ES-I3 (cell line): Measurements from ENCODE around the gene LIMCH1.

Source experiments
- H3K36me3 ChIP-seq: 2 replicates; pipeline ENCODE4 v1.6.1; 2013; ENCODE audit warnings: mild to moderate bottlenecking, low read length, control low read depth, moderate library complexity; ENCODE audit not compliant: insufficient read depth
- H3K4me1 ChIP-seq: 2 replicates; pipeline ENCODE4 v1.6.1; 2013; ENCODE audit warnings: mild to moderate bottlenecking, control low read depth, low read length; ENCODE audit not compliant: insufficient read depth
- H3K9ac ChIP-seq: 2 replicates; pipeline ENCODE4 v1.6.1; 2013; ENCODE audit warnings: low read depth, mild to moderate bottlenecking, low read length, moderate library complexity
- H3K9me3 ChIP-seq: 2 replicates; pipeline ENCODE4 v1.6.1; 2013; ENCODE audit warnings: mild to moderate bottlenecking, low read length, moderate library complexity; ENCODE audit not compliant: control insufficient read depth, insufficient read depth

The LIMCH1 gene

DNA sequence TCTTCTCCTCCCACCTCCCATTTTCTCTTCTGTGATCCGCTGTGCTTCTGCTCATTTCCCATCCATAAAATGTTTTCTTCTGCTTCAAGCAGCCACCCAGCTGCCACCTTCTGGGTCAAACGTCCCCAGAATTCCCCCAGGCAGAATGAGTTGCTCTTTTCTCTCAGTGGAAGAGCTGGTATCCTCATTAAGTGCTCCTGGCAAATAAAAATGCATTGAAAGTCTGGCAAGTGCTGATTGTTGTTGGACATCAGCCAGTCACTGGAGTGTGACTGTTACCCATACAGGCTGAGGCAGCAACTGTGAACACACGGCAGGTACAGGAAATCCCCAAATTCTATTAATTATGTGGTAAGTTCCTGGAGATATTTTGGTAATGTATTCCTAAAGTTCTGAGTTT lies 52.6 kb downstream of the LIMCH1 start:
- Histone ChIP-seq H3K4me1 (peaks cover 8% of the 10 kb centered on the region; the same call in 1 of the 2 replicates), H3K9ac (no peak overlapping the region), H3K9me3 (no peaks in the 10 kb centered on the region), H3K36me3 (no peaks in the 10 kb centered on the region)

DNA sequence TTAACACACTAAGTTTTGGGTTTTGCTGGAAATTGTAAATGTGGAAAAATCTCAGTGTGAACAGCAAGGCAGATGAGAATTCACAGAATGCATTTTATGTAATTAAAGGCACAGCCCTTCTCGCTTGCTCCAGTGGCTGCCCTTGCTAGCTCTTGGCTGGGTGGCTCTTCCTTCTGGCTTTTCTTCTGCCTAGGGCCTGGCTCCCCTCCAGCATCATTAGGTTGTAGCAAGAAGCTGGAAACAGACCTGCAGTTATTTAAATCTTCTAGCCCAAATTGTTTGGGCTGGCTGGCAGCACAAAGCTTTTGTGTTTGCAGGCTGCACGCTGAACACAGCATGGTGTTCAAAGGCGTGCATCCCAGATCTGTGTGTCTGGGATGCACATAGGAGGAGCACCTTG lies 56.5 kb downstream of the LIMCH1 start:
- no peaks in the 10 kb centered on the region for H3K9me3 ChIP-seq
- H3K36me3 ChIP-seq: no peaks in the 10 kb centered on the region
- no peak overlapping the region for H3K9ac ChIP-seq
- H3K4me1 ChIP-seq: peaks cover 6% of the 10 kb centered on the region

DNA sequence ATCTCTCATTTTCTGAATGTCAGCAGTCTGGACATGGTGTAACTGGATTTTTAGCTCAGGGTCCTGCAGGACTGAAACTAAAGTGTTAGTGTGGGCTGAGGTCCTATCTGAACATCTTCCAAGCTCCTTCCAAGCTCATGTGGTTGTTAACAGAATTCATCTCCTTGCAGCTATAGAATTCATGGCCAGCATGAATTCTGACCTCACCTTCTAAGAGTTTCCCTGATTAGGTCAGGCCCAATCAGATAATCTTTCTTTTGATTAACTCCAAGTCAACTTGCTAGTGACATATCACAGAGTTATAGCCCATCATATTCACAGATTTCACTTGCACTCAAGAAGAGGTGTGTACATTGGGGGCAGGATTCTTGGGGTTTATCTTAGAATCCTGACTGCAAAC lies 59.5 kb downstream of the LIMCH1 start:
- Histone ChIP-seq H3K9me3 (no peaks in the 10 kb centered on the region), H3K9ac (no peak overlapping the region), H3K36me3 (no peaks in the 10 kb centered on the region), H3K4me1 (peaks cover 6% of the 10 kb centered on the region)

DNA sequence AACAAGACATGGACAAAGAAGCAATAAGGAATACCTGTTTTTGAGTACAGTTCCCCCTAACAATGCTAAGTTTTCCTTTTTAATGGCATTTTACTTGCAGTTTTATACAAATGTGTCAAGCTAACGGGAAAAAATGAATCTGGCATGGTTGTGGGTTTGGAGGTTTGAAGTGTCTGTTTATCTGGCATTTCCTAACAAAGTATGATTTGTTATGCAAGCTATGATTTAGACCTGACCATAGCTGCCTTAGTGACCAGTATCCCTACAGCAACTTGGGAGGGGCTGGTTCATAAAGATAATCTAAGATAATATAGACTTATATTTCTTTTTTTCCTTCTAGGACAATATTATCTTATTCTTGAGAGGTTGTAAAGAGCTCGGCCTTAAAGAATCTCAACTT lies 60.6 kb downstream of the LIMCH1 start:
- no peak overlapping the region for H3K9ac ChIP-seq
- peaks cover 6% of the 10 kb centered on the region for H3K4me1 ChIP-seq
- H3K36me3 ChIP-seq: no peaks in the 10 kb centered on the region
- no peaks in the 10 kb centered on the region for H3K9me3 ChIP-seq

DNA sequence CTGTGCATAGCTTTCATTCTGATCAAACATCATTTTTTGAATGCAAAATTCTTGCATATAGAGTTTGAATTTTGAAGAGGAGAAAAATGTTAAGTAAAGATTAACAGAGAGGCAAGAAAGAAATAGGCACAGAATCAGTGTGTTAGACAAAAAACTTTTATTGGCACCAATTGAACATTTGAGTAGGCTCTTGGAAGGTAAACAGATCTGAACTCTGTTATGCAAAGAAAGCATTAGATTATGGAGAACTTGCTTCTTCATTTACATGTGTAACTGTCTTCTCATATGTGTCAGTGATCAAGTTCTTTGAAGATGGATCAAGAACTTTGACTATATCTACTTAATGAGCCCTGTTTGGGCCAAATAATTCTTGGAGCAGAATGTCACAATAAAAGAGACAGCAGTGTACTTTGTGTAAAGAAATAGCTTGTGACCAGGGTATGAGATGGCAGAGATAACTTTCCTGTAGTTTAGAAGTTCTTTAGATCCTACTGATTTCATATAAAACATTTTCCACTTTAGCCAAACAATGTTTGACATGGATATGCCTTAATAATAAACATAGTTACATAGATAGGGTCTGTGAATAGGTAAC lies 61.3 kb downstream of the LIMCH1 start:
- Histone ChIP-seq H3K9me3 (no peaks in the 10 kb centered on the region), H3K4me1 (peaks cover 6% of the 10 kb centered on the region), H3K9ac (no peak overlapping the region), H3K36me3 (no peaks in the 10 kb centered on the region)

DNA sequence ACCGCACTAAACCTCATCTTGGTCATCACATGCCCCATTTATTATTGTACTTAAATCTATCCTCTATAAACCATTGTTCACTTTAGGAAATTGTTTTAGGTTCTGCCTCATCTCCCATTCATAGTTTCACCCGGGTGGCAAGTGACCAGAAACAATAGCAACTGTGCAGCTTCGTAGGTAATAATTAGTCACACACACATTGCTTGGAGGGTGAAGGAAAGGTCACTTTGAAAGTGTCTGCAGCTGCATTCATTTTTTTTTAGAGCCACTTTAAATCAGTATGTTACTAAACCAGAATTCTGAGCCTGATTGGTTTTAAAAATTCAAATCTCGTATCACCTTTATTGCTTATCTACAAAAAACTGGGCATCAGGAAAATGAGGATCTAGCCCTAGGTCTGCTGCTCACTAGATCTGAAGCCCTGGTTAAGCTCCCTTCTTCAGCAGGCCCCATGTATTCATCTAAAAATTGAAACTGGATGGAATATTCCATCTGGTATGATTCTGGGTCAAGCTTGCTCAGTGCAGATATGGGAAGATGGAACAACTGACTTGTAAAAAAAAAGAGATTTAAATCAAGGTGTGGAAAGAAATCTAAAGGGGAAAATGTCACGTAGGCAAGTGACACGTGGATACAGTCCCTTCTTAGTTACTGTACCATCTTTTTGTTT lies 62.4 kb downstream of the LIMCH1 start:
- no peaks in the 10 kb centered on the region for H3K36me3 ChIP-seq
- no peak overlapping the region for H3K9ac ChIP-seq
- H3K9me3 ChIP-seq: no peaks in the 10 kb centered on the region
- peaks cover 6% of the 10 kb centered on the region for H3K4me1 ChIP-seq

DNA sequence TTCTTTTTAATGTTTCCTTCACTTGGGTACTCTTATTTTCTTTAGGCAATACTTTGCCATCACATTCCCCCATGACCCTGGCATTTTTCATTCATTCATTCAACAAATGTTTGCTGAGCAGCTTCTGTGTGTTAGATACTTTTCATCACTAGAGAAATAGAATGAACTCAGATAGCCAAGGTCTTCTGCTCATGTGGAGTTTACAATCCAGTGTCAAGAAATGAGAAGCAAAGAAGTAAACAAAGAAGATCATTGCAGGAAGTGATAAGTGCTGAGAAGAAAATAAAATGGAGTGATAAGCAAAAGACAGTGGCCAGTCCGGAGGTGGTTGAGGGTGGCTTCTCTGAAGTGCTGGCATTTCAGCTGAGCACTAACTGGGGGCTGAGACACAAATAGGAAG lies 63.1 kb downstream of the LIMCH1 start:
- Histone ChIP-seq H3K4me1 (peaks cover 6% of the 10 kb centered on the region), H3K36me3 (no peaks in the 10 kb centered on the region), H3K9ac (no peak overlapping the region), H3K9me3 (no peaks in the 10 kb centered on the region)

DNA sequence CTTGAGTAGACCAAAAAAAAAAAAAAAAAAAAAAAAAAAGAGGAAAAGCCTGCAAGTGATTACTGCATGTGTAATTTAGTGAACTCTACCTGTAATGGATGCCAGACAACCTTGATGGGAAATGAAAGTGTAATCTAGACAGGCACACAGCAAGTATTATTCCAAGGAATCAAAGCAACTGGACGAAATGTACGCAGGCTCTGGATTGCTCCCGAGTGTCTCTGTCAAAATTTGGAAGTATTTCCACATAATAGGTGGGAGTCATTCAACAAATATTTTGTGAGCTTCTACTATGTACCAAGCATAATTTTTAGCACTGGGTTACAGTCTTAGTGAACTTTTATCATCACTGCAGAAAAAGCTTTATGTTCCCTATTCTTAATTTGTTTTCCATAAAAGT lies 64.2 kb downstream of the LIMCH1 start:
- Histone ChIP-seq H3K9me3 (no peaks in the 10 kb centered on the region), H3K4me1 (peaks cover 6% of the 10 kb centered on the region), H3K36me3 (no peaks in the 10 kb centered on the region), H3K9ac (no peak overlapping the region)

DNA sequence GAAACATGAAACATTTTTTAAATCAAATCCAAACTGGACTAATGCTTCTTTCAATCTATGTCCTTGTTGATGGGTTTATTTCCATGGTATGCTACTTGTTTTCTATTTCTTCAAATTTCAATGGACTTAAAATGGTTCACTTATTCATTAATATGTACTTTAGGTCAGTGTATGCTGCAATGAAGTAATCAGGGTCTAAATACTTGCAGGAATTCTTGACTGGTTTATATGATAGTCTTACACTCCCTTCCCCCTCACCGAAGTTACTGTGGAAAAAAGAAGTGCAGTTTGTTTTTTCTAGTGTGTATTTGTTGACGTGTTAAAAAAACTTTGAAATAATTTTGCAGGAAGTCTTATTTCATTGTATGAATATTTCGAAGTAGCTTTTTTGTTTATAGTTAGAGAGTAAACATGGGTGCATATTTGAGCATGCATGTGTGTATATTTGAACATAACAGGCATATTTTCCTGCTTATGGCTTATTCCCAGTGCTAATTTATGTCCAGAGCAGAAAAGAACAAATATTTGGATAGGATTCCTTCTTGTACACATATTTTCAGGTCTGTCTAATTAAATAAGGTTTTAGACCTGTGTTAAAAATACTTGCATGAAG lies 65.0 kb downstream of the LIMCH1 start:
- H3K36me3 ChIP-seq: no peaks in the 10 kb centered on the region
- no peak overlapping the region for H3K9ac ChIP-seq
- no peaks in the 10 kb centered on the region for H3K9me3 ChIP-seq
- H3K4me1 ChIP-seq: no peaks in the 10 kb centered on the region; the same call in 1 of the 2 replicates

DNA sequence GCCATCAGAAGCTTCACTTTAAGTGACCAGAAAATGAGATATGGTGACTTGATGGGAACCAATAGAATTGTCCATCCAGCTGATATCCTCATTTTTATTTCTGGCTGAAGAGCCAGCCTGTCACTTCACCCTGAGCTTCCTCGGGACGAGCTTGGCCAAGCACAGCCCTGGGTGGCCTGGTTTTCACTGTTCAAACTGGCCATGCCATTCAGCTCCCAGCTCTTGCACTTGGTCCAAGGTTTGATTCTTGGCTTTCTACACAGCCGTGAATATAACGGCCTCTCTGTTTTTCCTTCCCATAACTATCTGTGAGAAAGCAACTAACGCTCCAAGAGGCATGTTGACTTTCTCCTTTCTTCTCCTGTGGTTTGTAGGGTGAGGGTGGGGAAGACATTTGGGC lies 71.9 kb downstream of the LIMCH1 start:
- Histone ChIP-seq H3K9me3 (no peaks in the 10 kb centered on the region), H3K4me1 (peaks cover 31% of the 10 kb centered on the region), H3K9ac (no peak overlapping the region), H3K36me3 (no peaks in the 10 kb centered on the region)

DNA sequence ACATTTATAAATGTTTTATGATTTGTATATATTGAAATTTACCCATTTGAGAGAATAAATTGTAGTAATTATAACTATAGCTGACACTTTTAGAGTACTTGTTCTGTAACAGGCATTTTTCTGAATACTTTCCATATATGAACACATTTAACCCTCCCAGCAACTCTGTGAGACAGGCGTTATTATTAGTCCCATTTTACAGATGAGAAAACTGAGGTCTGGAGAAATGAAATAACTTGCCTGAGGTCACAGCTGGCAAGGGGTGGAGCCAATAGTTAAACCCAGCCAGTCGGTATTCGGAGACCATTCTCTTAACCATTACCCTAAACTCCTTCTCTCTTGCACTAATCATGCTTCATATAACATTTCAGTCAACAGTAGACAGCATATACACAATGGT lies 72.5 kb downstream of the LIMCH1 start:
- H3K4me1 ChIP-seq: peaks cover 32% of the 10 kb centered on the region
- no peak overlapping the region for H3K9ac ChIP-seq
- H3K36me3 ChIP-seq: no peaks in the 10 kb centered on the region
- H3K9me3 ChIP-seq: no peaks in the 10 kb centered on the region

DNA sequence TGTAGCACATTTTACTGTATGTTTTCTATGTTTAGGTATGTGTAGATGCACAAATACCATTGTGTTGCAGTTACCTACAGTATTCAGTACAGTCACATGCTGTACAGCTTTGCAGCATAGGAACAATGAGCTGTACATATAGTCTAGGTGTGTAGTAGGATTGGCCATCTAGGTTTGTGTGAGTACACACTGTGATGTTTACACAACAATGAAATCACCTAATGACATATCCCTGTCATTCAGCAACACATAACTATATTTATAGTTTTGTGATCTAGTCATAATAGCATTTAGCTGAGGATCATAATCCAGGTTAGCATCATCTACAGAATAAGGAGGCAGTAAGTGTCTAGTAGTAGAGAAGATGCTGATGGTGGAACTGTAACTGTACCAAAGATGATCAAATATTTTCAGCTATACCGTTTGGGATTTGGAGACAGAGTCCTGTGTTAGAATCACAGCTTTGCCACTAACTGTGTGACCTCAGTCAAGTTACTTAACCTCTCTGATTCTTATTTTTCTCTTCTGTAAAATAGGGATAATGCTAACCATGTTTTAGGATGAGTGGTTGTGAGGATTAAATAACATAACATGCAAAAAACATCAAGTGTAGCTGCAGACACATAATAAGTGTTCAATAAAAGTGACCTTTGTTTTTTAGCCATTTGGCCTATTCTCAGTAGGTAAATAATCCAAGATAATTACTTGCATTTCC lies 73.3 kb downstream of the LIMCH1 start:
- Histone ChIP-seq H3K4me1 (peaks cover 32% of the 10 kb centered on the region), H3K36me3 (no peaks in the 10 kb centered on the region), H3K9ac (no peak overlapping the region), H3K9me3 (no peaks in the 10 kb centered on the region)

DNA sequence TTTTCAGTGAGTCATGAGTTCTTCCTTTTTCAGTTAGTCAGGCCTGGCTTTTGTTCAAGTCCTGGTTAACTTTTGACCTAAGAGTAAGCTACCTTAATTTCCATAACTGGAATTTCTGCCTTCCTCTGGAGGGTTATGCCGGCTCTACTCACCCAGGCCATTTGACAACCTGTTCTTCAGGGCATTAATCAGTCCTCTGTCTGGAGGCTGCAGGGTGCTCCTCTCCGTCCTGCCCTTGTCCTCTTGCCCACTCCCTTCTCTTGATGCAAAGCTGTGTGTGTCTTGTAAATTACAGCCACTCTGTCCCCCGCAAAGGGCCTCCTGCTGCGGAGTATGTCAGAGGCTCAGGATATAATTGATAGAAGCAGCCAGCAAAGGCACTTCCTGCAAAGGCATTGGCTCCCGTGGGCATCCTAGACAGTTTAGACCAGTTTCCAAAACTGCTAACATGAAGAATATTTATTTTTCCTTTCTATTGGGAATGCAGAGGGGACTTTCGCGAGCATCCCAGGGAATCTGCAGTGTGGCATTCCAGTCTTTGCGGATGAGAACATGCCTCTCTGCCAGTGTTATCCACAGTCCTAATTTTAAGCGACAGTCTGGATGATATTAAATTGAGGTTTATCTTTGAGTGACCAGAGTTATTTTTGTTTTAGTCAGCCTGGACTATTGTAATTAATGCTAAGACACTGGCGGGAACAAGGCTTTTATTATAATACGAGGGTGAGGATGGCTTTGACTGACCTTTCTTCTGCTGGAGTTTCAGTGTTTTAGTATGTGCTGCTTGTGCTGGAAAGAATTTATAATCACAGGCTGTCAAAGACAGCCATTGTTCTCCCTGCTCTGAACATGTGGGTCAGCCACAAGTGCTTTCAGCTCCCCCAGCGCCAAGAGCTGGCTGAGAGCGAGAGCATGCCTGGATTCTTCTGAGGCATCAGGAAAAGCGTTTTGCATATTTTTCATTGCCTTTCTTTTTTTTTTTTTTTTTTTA lies 74.2 kb downstream of the LIMCH1 start:
- no peaks in the 10 kb centered on the region for H3K9me3 ChIP-seq
- H3K9ac ChIP-seq: peak overlapping the region; percentile 5; the same call in 1 of the 2 replicates
- peaks cover 32% of the 10 kb centered on the region for H3K4me1 ChIP-seq
- H3K36me3 ChIP-seq: no peaks in the 10 kb centered on the region

DNA sequence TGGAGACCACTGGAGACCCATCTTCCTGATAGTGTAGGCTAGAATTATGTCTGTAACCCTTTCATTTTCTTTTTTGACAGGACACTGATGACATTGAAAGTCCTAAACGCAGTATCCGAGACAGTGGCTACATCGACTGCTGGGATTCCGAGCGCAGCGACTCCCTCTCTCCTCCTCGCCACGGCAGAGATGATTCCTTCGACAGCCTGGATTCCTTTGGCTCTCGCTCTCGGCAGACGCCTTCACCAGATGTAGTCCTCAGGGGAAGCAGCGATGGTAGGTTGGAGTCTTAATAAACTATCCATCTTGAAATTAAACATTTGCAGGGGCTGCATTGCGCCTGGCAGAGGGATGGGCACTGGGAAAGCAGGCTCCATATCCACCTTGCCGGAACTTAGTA lies 75.4 kb downstream of the LIMCH1 start:
- peaks cover 32% of the 10 kb centered on the region for H3K4me1 ChIP-seq
- peak overlapping the region; percentile 30; the same call in 1 of the 2 replicates for H3K9ac ChIP-seq

More for the DNA sequence above, 75.4 kb downstream of the LIMCH1 start:
- Histone ChIP-seq H3K9me3 (no peaks in the 10 kb centered on the region), H3K36me3 (no peaks in the 10 kb centered on the region)
